ENCODE results near the gene RNF207.

RNF207 gene

DNA sequence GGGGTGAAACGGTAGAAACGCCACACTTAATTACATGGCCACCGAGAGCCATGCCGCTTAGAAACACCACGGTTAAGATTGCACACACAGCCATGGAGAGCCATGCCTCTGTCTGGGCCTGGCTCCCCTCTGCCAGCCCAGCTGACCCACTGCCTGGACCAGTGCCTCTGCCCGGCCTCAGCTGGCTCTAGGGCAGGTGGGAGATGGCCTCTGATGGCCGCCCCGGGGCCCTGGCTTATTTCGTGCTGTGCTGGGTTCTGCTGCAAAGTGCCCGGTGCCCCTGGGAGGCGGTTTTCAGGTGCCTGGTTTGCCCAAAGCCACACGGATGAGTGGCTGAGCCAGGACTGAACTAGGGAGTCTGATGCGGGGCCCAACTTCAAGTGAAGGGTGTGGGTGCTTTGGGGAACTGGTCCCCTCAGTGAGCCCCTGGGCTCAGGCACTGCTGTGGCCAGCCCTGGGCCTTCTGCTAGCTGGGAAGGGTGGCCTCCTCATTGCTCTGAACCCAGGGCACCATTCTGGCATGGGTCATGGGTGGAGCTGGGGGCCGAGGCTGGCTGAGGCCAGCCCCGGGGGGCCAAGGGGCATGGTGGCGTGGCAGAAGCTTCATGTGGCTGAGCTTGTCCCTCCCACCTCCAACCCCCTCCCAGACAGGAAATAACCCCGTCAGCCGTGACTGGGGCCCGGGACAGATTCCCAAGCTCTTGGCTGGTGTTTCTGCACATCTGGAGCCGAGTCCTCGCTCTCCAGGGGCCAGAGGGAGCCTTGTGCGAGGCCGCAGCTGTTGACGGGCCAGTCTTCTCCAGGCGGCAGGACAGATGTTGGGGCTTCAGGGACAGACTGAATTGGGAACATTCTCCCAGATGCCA lies 56.9 kb downstream of the RNF207 start:
- TF ChIP-seq ZNF274 (IDR thresholded peaks at IDR 0.05; ENCODE audit: low read depth, low read length): no peak
- H3K4me3 ChIP-seq (ENCODE audit: low read length): no peak overlapping the region

- no peak overlapping the region for H3K4me3 ChIP-seq (ENCODE audit: low read length)
- TF ChIP-seq ZNF274 (IDR thresholded peaks at IDR 0.05; ENCODE audit: low read depth, low read length): no peak
Observed at GRCh38 chr1:6263716-6264115, 57.8 kb downstream of the RNF207 start.

DNA sequence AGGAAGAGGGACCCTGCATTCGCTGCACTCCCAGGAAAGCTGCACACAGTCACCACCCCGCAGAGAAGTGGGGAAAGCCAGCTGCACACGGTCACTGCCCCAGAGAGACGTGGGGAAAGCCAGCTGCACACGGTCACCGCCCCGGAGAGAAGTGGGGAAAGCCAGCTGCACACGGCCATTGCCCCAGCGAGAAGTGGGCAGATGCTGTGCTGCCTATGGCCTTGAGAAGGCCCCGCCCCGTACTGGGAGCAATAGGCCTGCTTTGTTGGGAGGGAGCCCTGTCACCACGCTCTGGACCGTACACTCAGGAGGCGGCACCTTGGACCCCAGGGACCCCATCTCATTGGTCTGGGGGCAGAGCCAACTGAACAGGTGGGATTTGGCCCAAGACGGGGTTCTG lies 59.2 kb downstream of the RNF207 start:
- no peak for TF ChIP-seq ZNF274 (IDR thresholded peaks at IDR 0.05; ENCODE audit: low read depth, low read length)
- no peak overlapping the region for H3K4me3 ChIP-seq (ENCODE audit: low read length)

- no peak for TF ChIP-seq ZNF274 (IDR thresholded peaks at IDR 0.05; ENCODE audit: low read depth, low read length)
- H3K4me3 ChIP-seq (ENCODE audit: low read length): no peak overlapping the region
Observed at GRCh38 chr1:6266641-6267040, 60.7 kb downstream of the RNF207 start.

DNA sequence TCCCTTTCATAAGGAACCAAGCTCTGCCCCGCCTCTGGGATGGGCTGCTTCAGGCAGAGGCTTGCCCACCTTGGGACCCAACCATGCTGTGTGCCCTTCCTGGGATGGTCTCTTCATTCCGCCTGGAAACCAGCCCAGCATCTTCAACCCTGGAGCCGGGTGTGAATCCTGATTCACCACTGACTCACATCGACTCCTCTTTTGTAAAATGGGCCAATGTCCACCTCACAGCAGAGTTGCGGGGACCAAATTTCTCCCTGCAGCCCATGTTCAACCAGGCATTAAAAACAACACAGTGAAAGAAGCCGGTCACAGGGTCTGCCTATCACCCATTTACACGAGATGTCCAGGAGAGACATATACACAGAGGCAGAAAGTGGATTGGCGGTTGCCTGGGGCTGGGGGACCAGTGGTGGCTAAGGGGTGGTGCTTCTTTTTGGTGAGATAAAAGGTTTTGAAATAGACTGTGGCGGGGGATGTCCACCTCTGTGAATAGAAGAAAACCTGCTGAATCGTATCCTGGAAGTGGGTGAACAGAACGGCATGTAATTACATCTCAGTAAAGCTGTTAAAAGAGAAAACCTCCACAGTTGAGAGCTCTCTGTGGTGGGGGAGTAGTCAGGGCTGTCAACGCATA lies 61.9 kb downstream of the RNF207 start:
- no peak for TF ChIP-seq ZNF274 (IDR thresholded peaks at IDR 0.05; ENCODE audit: low read depth, low read length)
- H3K4me3 ChIP-seq (ENCODE audit: low read length): no peak overlapping the region

DNA sequence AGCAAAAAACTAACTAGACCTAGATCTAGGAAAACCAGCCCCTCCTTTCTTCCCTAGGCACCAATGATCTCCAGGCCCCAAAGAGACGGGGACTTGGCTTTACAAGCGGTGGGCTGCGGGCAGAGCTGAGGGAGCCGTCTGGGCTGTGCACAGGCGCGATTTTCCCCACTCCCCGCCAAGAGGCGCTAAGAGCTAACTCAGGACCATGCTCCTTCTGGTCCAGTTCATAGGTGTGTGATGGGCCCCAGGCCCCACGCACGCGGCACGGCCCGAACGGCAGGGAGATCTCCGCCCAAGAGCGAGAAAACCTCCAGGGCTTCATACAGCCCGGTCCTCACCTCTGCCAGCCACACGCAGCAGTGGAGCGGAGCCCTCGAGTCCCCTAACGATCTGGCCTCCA lies 62.5 kb downstream of the RNF207 start:
- H3K4me3 ChIP-seq (ENCODE audit: low read length): no peak overlapping the region
- no peak for TF ChIP-seq ZNF274 (IDR thresholded peaks at IDR 0.05; ENCODE audit: low read depth, low read length)

- no peak overlapping the region for H3K4me3 ChIP-seq (ENCODE audit: low read length)
Observed at GRCh38 chr1:6269296-6269695, 63.4 kb downstream of the RNF207 start.

GRCh38 chr1:6269720-6270400 lies 63.9 kb downstream of the RNF207 start:
- no peak for TF ChIP-seq ZNF274 (IDR thresholded peaks at IDR 0.05; ENCODE audit: low read depth, low read length)
- no peak overlapping the region for H3K4me3 ChIP-seq (ENCODE audit: low read length)

More at GRCh38 chr1:6269296-6269695, 63.4 kb downstream of the RNF207 start:
- no peak for TF ChIP-seq ZNF274 (IDR thresholded peaks at IDR 0.05; ENCODE audit: low read depth, low read length)

DNA sequence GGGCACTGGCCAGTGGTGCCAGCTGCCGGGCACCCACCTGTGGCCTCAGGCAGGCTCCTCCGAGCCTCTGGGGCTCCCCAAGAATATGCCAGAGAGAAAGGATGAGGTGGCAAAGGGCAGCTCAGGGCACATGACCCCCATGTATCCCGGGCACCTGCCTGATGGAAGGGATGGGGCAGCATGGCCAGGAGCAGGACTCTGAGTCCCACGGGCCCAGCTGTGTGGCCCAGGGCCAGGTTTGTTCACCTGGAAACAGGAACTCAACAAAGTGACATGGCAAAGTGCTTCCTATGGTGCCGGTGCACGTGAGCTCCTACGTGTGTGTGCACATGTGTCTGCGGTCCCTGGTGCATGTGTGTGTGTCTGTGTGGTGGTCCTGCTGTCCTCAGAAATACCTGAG lies 64.5 kb downstream of the RNF207 start:
- TF ChIP-seq ZNF274 (IDR thresholded peaks at IDR 0.05; ENCODE audit: low read depth, low read length): no peak
- no peak overlapping the region for H3K4me3 ChIP-seq (ENCODE audit: low read length)
